Adrenal gland (tissue), 5 donors: ENCODE data around the gene CREM.
"Not testable (repeated sequence)": the region's sequence is repeated elsewhere in the genome, so short reads cannot be mapped to it uniquely, and the experiment has no call there.

Experiments used
- CTCF ChIP-seq, 6 experiments: fragments of 450-650 bp in 4 of 6; fragments of 200-600 bp in 2 of 6; sonication (generic) in 1 of 6; IDR thresholded peaks; 1 replicate in 5 of 6; 2 replicates in 1 of 6; pipeline versions ENCODE4 v1.5.1 to v1.8.0; 2016 to 2021; ENCODE audit warnings: antibody characterized with exemption in 6 of 6, mild to moderate bottlenecking in 2 of 6, moderate library complexity in 1 of 6
- POLR2A ChIP-seq, 2 donors: fragments of 450-650 bp; IDR thresholded peaks; one replicate each; pipeline ENCODE4 v1.6.1; 2017; ENCODE audit warnings: antibody characterized with exemption in 2 of 2, mild to moderate bottlenecking in 2 of 2, moderate library complexity in 1 of 2
- donor health status: DM: no; HTN: no; CAD: no.

- not testable (repeated sequence) for TF ChIP-seq POLR2A, CTCF (IDR thresholded peaks at IDR 0.05)
Observed at GRCh38 chr10:35216956-35217355, 90.3 kb downstream of the CREM start.
